GM23338 (cell line): ENCODE results near the gene AJUBA. TPM values are rescaled to one million over a fixed set of nuclear protein-coding genes. Genes with fewer than 3 reads are reported as not detected.

ENCODE experiments used
- ATAC-seq: fragments of 200-7000 bp; cut with Tn5 transposase; 3 replicates; pipeline ENCODE4 v1.9.1; 2020
- DNase-seq: peaks from one replicate; pipeline ENCODE4 v3.0.0-alpha.2; 2015; ENCODE audit warnings: low spot score
- H2AFZ ChIP-seq: fragments of 200-600 bp; sonication (generic); 2 replicates; pipeline ENCODE4 v1.8.0; 2016; ENCODE audit warnings: antibody characterized with exemption, mild to moderate bottlenecking, moderate library complexity
- H3F3A ChIP-seq: fragments of 200-600 bp; sonication (generic); replicated peaks from 2 replicates; pipeline ENCODE4 v1.8.0; 2017; ENCODE audit warnings: antibody characterized with exemption, mixed run types, low read depth
- H3K27ac ChIP-seq: fragments of 200-600 bp; sonication (generic); 2 replicates; pipeline ENCODE4 v1.6.1; 2016; ENCODE audit warnings: low read depth
- H3K27me3 ChIP-seq: fragments of 200-600 bp; sonication (generic); 2 replicates; pipeline ENCODE4 v1.8.0; 2016; ENCODE audit warnings: mild to moderate bottlenecking, mixed run types, moderate library complexity; ENCODE audit not compliant: insufficient read depth
- H3K36me3 ChIP-seq: fragments of 200-600 bp; sonication (generic); 2 replicates; pipeline ENCODE4 v1.8.0; 2016; ENCODE audit warnings: mild to moderate bottlenecking; ENCODE audit not compliant: insufficient read depth
- H3K4me1 ChIP-seq: fragments of 200-600 bp; sonication (generic); 2 replicates; pipeline ENCODE4 v1.8.0; 2016; ENCODE audit warnings: mild to moderate bottlenecking, moderate library complexity; ENCODE audit not compliant: insufficient read depth
- H3K4me2 ChIP-seq: fragments of 200-600 bp; sonication (generic); 2 replicates; pipeline ENCODE4 v1.7.1; 2017; ENCODE audit warnings: mixed run types
- H3K4me3 ChIP-seq: fragments of 200-600 bp; sonication (generic); 2 replicates; pipeline ENCODE4 v1.6.1; 2016; ENCODE audit warnings: mixed run types
- H3K79me2 ChIP-seq: fragments of 200-600 bp; sonication (generic); replicated peaks from 2 replicates; pipeline ENCODE4 v1.8.0; 2017; ENCODE audit warnings: mild to moderate bottlenecking; ENCODE audit not compliant: insufficient read depth
- H3K9me2 ChIP-seq: fragments of 200-600 bp; sonication (generic); 2 replicates; pipeline ENCODE4 v1.8.0; 2017; ENCODE audit not compliant: insufficient read depth
- H4K20me1 ChIP-seq: fragments of 200-600 bp; sonication (generic); replicated peaks from 2 replicates; pipeline ENCODE4 v1.8.0; 2017; ENCODE audit warnings: mild to moderate bottlenecking; ENCODE audit not compliant: insufficient read depth
- H3K27ac Mint-ChIP-seq: 2 replicates; pipeline ENCODE4 v1.8.0; 2020; ENCODE audit warnings: inconsistent platforms, mild to moderate bottlenecking, moderate library complexity, mixed read lengths
- H3K27me3 Mint-ChIP-seq: 3 replicates; pipeline ENCODE4 v1.8.0; 2022; ENCODE audit warnings: low read depth, mild to moderate bottlenecking, moderate library complexity, mixed read lengths, inconsistent platforms; ENCODE audit not compliant: insufficient read depth, poor library complexity
- H3K36me3 Mint-ChIP-seq: 3 replicates; pipeline ENCODE4 v1.8.0; 2021; ENCODE audit warnings: low read depth, mild to moderate bottlenecking, inconsistent platforms, moderate library complexity, mixed read lengths
- H3K4me1 Mint-ChIP-seq: 3 replicates; pipeline ENCODE4 v1.8.0; 2020; ENCODE audit warnings: mild to moderate bottlenecking, inconsistent platforms, mixed read lengths
- H3K4me3 Mint-ChIP-seq: 3 replicates; pipeline ENCODE4 v1.8.0; 2021; ENCODE audit warnings: moderate library complexity, mild to moderate bottlenecking, inconsistent platforms, mixed read lengths
- H3K9me3 Mint-ChIP-seq: 3 replicates; pipeline ENCODE4 v1.8.0; 2020; ENCODE audit warnings: moderate library complexity, mild to moderate bottlenecking, inconsistent platforms, mixed read lengths
- CTCF ChIP-seq, 2 experiments: fragments of 200-600 bp in 1 of 2; sonication (generic) in 1 of 2; conservative IDR thresholded peaks; 2 replicates each; pipeline versions ENCODE4 v1.5.1 to v1.6.1; 2016 to 2017; ENCODE audit warnings: antibody characterized with exemption in 2 of 2, low read depth in 2 of 2, mild to moderate bottlenecking in 2 of 2, moderate library complexity in 1 of 2
- ETS1 ChIP-seq: IDR thresholded peaks from 2 replicates; pipeline ENCODE4 v1.6.1; 2016; ENCODE audit warnings: antibody characterized with exemption
- EZH2 ChIP-seq: fragments of 200-600 bp; sonication (generic); IDR thresholded peaks from one replicate; pipeline ENCODE4 v1.8.0; 2017; ENCODE audit warnings: antibody characterized with exemption, mild to moderate bottlenecking, low read depth; ENCODE audit not compliant: unreplicated experiment
- EZH2phosphoT487 ChIP-seq: fragments of 200-600 bp; sonication (generic); IDR thresholded peaks from one replicate; pipeline ENCODE4 v1.8.1; 2018; ENCODE audit warnings: antibody characterized with exemption; ENCODE audit not compliant: unreplicated experiment
- JUNB ChIP-seq: IDR thresholded peaks from one replicate; pipeline ENCODE4 v1.6.1; 2016; ENCODE audit warnings: antibody characterized with exemption; ENCODE audit not compliant: unreplicated experiment
- NANOG ChIP-seq: IDR thresholded peaks from 2 replicates; pipeline ENCODE4 v1.6.1; 2016; ENCODE audit warnings: antibody characterized with exemption, borderline replicate concordance
- POLR2AphosphoS5 ChIP-seq: IDR thresholded peaks from 2 replicates; pipeline ENCODE4 v1.6.1; 2016; ENCODE audit warnings: antibody characterized with exemption, low read depth
- REST ChIP-seq: IDR thresholded peaks from one replicate; pipeline ENCODE4 v1.6.1; 2018; ENCODE audit warnings: antibody characterized with exemption; ENCODE audit not compliant: unreplicated experiment
- ZNF114 ChIP-seq: fragments of 250-450 bp; sonication (Bioruptor Pico); IDR thresholded peaks from 2 replicates; pipeline ENCODE4 v1.5.0; 2020; ENCODE audit warnings: mild to moderate bottlenecking, moderate library complexity
- ZNF331 ChIP-seq: fragments of 250-450 bp; sonication (Bioruptor Pico); IDR thresholded peaks from 2 replicates; pipeline ENCODE4 v1.5.0; 2020; ENCODE audit warnings: low read depth, mild to moderate bottlenecking, moderate library complexity
- polyA plus RNA-seq: library from polyadenylated mRNA; unstranded; fragments of >200 nt; fragmentation: Nextera tagmentation; extraction: Ambion mirVana; gene quantifications from 2 replicates; pipeline ENCODE4 v1.2.1, GENCODE V29; 2016
- total RNA-seq: library from RNA; depleted of rRNA; stranded (reverse); fragments of >200 nt; shearing (Covaris generic); gene quantifications from 2 replicates; pipeline ENCODE4 v1.2.3, GENCODE V29; 2014

Gene AJUBA
- total and polyA plus RNA-seq, 2 experiments from 2014 or later, result 11.8 to 55.9 TPM

GRCh38 chr14:22977434-22977683 lies 5.0 kb downstream of the AJUBA start:
- Mint-ChIP-seq H3K36me3 (peaks cover 67% of the 10 kb centered on the region), H3K4me3 (peak overlapping the region; percentile 69), H3K4me1 (peaks cover 48% of the 10 kb centered on the region), H3K27ac (peak overlapping the region; percentile 92), H3K27me3 (peaks cover 25% of the 10 kb centered on the region), H3K9me3 (no peaks in the 10 kb centered on the region)
- Histone ChIP-seq H3K9me2 (no peaks in the 10 kb centered on the region), H3K4me2 (peak overlapping the region; percentile 68), H3K4me3 (peak overlapping the region; percentile 38), H3K36me3 (peaks cover 33% of the 10 kb centered on the region), H4K20me1 (peaks cover 3% of the 10 kb centered on the region), H2AFZ (no peak overlapping the region), H3K4me1 (peaks cover 36% of the 10 kb centered on the region), H3K27me3 (peaks cover 19% of the 10 kb centered on the region), H3K27ac (peak overlapping the region; percentile 96), H3F3A (peaks cover 42% of the 10 kb centered on the region), H3K79me2 (peaks cover 47% of the 10 kb centered on the region)
- TF ChIP-seq EZH2phosphoT487 (no peak), ZNF114 (CRISPR knock-in tag) (no peak), JUNB (no peak), NANOG (no peak), EZH2 (no peak), ZNF331 (CRISPR knock-in tag) (no peak), REST (no peak), CTCF (conservative IDR thresholded peaks at IDR 0.05; ENCODE audit: low read depth in 2 of 2) (no peak), POLR2AphosphoS5 (no peak), ETS1 (no peak)
- DNase-seq (no peak), ATAC-seq (no peak)
